Endothelial cell of umbilical vein (primary cell): ENCODE results near the gene SLC38A10. TPM values are rescaled to one million over a fixed set of nuclear protein-coding genes. Genes with fewer than 3 reads are reported as not detected.

Experiments used
- BruUV-seq: library from RNA; stranded (reverse); fragments of 400-500 nt; replicated peaks from 2 replicates; lab custom pipeline; 2021; lab: Mats Ljungman, UMichigan
- CTCF ChIA-PET: fragments of 300-600, 350-600 bp; sonication (Branson Sonifier 250); formaldehyde crosslinking; loops from one replicate; lab custom pipeline; 2021; ENCODE audit warnings: antibody characterized with exemption, inconsistent platforms; lab: Charles Lee
- POLR2A ChIA-PET: fragments of 300-600, 350-600 bp; sonication (Branson Sonifier 250); formaldehyde crosslinking; loops from one replicate; lab custom pipeline; 2021; ENCODE audit warnings: antibody characterized with exemption, inconsistent platforms; lab: Charles Lee
- DNase-seq: peaks from one replicate; pipeline ENCODE4 v3.0.0-alpha.2; 2011; ENCODE audit warnings: low read depth, low spot score
- FAIRE-seq: peaks from 2 replicates; lab custom pipeline; 2011; peaks lifted over from hg19 to GRCh38; lab: Jason Lieb, UNC
- H2AFZ ChIP-seq: 2 replicates; pipeline ENCODE4 v1.6.0; 2012; ENCODE audit warnings: low read depth, low read length, control low read depth, inconsistent platforms
- H3K27ac ChIP-seq: 2 replicates; pipeline ENCODE4 v1.5.1; 2011; ENCODE audit warnings: low read depth, mild to moderate bottlenecking, control low read depth, low read length, moderate library complexity; ENCODE audit not compliant: insufficient read depth
- H3K27me3 ChIP-seq, 2 experiments: 2 replicates each; pipeline versions ENCODE4 v1.6.0 to v1.6.1; 2011; ENCODE audit warnings: low read length in 2 of 2, mixed read lengths in 1 of 2; ENCODE audit not compliant: control insufficient read depth in 2 of 2, insufficient read depth in 2 of 2
- H3K36me3 ChIP-seq, 2 experiments: 2 replicates in 1 of 2; 3 replicates in 1 of 2; pipeline ENCODE4 v1.5.1; 2011; ENCODE audit warnings: low read length in 2 of 2, mild to moderate bottlenecking in 1 of 2, moderate library complexity in 1 of 2; ENCODE audit not compliant: control insufficient read depth in 2 of 2, insufficient read depth in 2 of 2; ENCODE audit errors: extremely low read depth in 1 of 2
- H3K4me1 ChIP-seq: 3 replicates; pipeline ENCODE4 v1.5.1; 2011; ENCODE audit warnings: mild to moderate bottlenecking, low read length; ENCODE audit not compliant: control insufficient read depth, insufficient read depth; ENCODE audit errors: extremely low read depth
- H3K4me2 ChIP-seq: 2 replicates; pipeline ENCODE4 v1.6.1; 2011; ENCODE audit warnings: low read length, control low read depth, mixed read lengths; ENCODE audit not compliant: insufficient read depth
- H3K4me3 ChIP-seq, 3 experiments: fragments of 200-600 bp in 1 of 3; sonication (generic), shearing (Covaris generic) in 1 of 3; replicated peaks in 1 of 3; 2 replicates each; pipeline ENCODE4 v1.5.1; 2011 to 2016; ENCODE audit warnings: control low read depth in 3 of 3, low read length in 3 of 3, mild to moderate bottlenecking in 2 of 3, inconsistent platforms in 1 of 3, low read depth in 1 of 3, moderate library complexity in 1 of 3; ENCODE audit not compliant: insufficient read depth in 1 of 3
- H3K79me2 ChIP-seq: 2 replicates; pipeline ENCODE4 v1.6.0; 2012; ENCODE audit warnings: low read length, inconsistent platforms; ENCODE audit not compliant: control insufficient read depth, insufficient read depth
- H3K9ac ChIP-seq: replicated peaks from 2 replicates; pipeline ENCODE3; 2011; ENCODE audit warnings: low read length, control low read depth; ENCODE audit not compliant: insufficient read depth; ENCODE audit errors: extremely low read depth
- H3K9me1 ChIP-seq: replicated peaks from 3 replicates; pipeline ENCODE4 v1.6.0; 2011; ENCODE audit warnings: mild to moderate bottlenecking, low read length; ENCODE audit not compliant: control insufficient read depth, insufficient read depth; ENCODE audit errors: extremely low read depth
- H3K9me3 ChIP-seq: replicated peaks from 2 replicates; pipeline ENCODE4 v1.5.1; 2012; ENCODE audit warnings: low read length, inconsistent platforms; ENCODE audit not compliant: control insufficient read depth, insufficient read depth
- H4K20me1 ChIP-seq: replicated peaks from 2 replicates; pipeline ENCODE3; 2011; ENCODE audit warnings: mild to moderate bottlenecking, low read length; ENCODE audit not compliant: control insufficient read depth, insufficient read depth; ENCODE audit errors: extremely low read depth
- CTCF ChIP-seq, 2 donors: IDR thresholded peaks; 1 replicate in 1 of 2; 2 replicates in 1 of 2; pipeline ENCODE4 v1.5.1; 2011; ENCODE audit warnings: low read length in 2 of 2, mild to moderate bottlenecking in 2 of 2, moderate library complexity in 2 of 2, control low read depth in 1 of 2, inconsistent platforms in 1 of 2, low read depth in 1 of 2; ENCODE audit not compliant: insufficient read depth in 1 of 2; ENCODE audit errors: extremely low read depth in 1 of 2
- EZH2 ChIP-seq: IDR thresholded peaks from 2 replicates; pipeline ENCODE4 v1.6.1; 2012; ENCODE audit warnings: borderline replicate concordance, low read depth, mild to moderate bottlenecking, moderate library complexity, low read length, inconsistent platforms; ENCODE audit not compliant: severe bottlenecking
- FOS ChIP-seq: IDR thresholded peaks from 2 replicates; pipeline ENCODE4 v1.6.1; 2011; ENCODE audit warnings: mild to moderate bottlenecking, low read length, moderate library complexity, borderline replicate concordance; ENCODE audit not compliant: insufficient read depth
- GATA2 ChIP-seq: IDR thresholded peaks from 2 replicates; pipeline ENCODE4 v1.7.0; 2011; ENCODE audit warnings: low read depth, mild to moderate bottlenecking, moderate library complexity, mixed read lengths, low read length; ENCODE audit not compliant: insufficient read length, insufficient read depth
- JUN ChIP-seq: IDR thresholded peaks from 2 replicates; pipeline ENCODE4 v1.6.1; 2011; ENCODE audit warnings: borderline replicate concordance, low read depth; ENCODE audit not compliant: insufficient read length, insufficient read depth
- MAX ChIP-seq: IDR thresholded peaks from 2 replicates; pipeline ENCODE4 v1.6.1; 2011; ENCODE audit not compliant: insufficient read depth, insufficient read length
- MYC ChIP-seq: IDR thresholded peaks from one replicate; pipeline ENCODE4 v1.6.1; 2011; ENCODE audit warnings: mild to moderate bottlenecking, low read depth, low read length
- POLR2A ChIP-seq: IDR thresholded peaks from 2 replicates; pipeline ENCODE4 v1.6.1; 2012; ENCODE audit warnings: low read depth, mild to moderate bottlenecking, control low read depth, low read length
- POLR2AphosphoS5 ChIP-seq: IDR thresholded peaks from 2 replicates; pipeline ENCODE4 v1.6.1; 2012; ENCODE audit warnings: low read depth, mild to moderate bottlenecking, control low read depth, low read length, moderate library complexity; ENCODE audit not compliant: insufficient read depth
- dilution Hi-C: fragments of 300-500 bp; cut with MboI; formaldehyde crosslinking; loops from one replicate; pipeline ENCODE4 v1.15.0; 2019; ENCODE audit warnings: low sequenced_read_pairs; ENCODE audit not compliant: extremely low pct_ligation_motif_present
- intact Hi-C: fragments of 100-400 bp; cut with micrococcal nuclease; formaldehyde crosslinking; loops from one replicate; pipeline ENCODE4 v1.10.0; 2022
- polyA plus RNA-seq, 4 experiments: library from polyadenylated mRNA; depleted of rRNA in 3 of 4; stranded (reverse) in 3 of 4; unstranded in 1 of 4; fragments of >200 nt; gene quantifications; 2 replicates each; pipeline versions ENCODE4 v1.2.1 to v1.2.3, GENCODE V29; 2011 to 2012; ENCODE audit warnings: missing spikeins in 1 of 4
- total RNA-seq: library from RNA; stranded (reverse); gene quantifications from 2 replicates; pipeline ENCODE4 v1.2.3, GENCODE V29; 2021

SLC38A10 gene
- total and polyA plus RNA-seq, 2 donors (not counting 3 experiments of a cell fraction or from before 2014, with no cell fraction given): 72.7 to 113 TPM

- no TSS peak for BruUV-seq
- TF ChIP-seq POLR2A (no peak), MYC (no peak), EZH2 (no peak), GATA2 (no peak), POLR2AphosphoS5 (no peak), JUN (no peak), CTCF (IDR thresholded peaks at IDR 0.05; ENCODE audit: extremely low read depth in 1 of 2, insufficient read depth in 1 of 2, low read depth in 1 of 2, low read length in 2 of 2) (no peak), FOS (no peak), MAX (no peak)
- FAIRE-seq: no peak
- Histone ChIP-seq H3K79me2 (no peaks in the 10 kb centered on the region), H3K9me3 (no peaks in the 10 kb centered on the region), H3K9ac (no peak overlapping the region), H2AFZ (no peak overlapping the region), H3K4me3 (no peak overlapping the region), H3K4me1 (no peaks in the 10 kb centered on the region), H3K36me3 (peaks cover 0 to 41% of the 10 kb centered on the region in 2 experiments), H3K27ac (no peak overlapping the region), H3K27me3 (no peaks in the 10 kb centered on the region), H3K9me1 (no peaks in the 10 kb centered on the region), H4K20me1 (no peaks in the 10 kb centered on the region), H3K4me2 (no peak overlapping the region)
- intact Hi-C loops (no loop called here), dilution Hi-C loops (no loop called here)
- POLR2A ChIA-PET: interaction anchor here (0.6 kb wide), 1 partner anchor 129 kb away, joined by 4 read pairs; no protein-coding TSS in a partner anchor
- no peak for DNase-seq
- CTCF ChIA-PET: interaction anchor here (1.2 kb wide), 2 partner anchors 9 to 89 kb away, joined by 3 read pairs; partner anchors contain the start of gene CEP131
Measured at GRCh38 chr17:81231766-81232581, 63.1 kb downstream of the SLC38A10 start.
